Measurements from ENCODE around the gene CDYL.

CDYL gene

DNA sequence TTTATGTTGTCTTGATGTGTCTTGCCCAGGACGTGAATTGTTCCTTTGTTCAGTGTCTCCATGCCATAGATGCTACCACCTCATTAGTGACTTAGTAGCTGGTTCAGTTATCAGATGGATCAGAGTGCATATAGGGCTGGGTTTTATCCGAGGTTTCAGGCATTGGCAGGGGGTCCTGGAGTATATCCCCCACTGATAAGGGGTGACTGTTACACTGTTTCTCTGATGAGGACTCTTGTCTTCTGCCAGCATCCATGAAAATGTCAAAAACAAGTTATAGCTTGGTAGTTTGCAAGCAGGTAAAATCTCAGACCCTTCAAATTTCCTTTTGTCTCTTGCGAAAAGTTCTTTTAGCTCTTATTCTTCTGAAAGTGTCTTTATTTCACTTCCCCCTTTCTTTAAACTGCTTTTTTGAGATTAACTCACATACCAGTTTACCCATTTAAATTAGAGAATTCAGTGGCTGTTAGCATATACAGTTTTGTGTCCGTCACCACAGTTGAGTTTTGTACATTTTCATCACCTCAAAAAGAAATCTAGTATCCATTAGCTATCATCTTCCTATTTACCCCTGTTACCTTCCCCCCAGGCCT is 109.2 kb downstream of the CDYL start:
- DNase-seq, result no peak

DNA sequence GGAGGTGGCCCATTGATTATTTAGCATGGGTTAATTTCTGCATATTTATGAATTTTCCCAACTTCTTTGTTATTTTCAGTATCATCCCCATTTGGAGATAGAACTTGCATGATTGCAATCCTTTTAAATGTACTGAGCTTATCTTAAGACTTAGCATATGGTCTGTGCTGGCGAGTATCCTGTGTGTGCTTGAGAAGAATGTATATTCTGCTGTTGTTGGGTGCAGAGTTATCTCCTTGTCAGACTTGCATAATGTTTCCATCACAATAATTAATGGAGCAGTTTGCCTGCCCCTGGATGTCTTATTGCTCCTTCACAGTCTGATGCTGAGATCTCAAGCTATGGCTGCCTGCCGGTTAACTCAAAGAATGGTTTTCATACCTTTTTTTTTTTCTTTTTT is 112.6 kb downstream of the CDYL start:
- no peak for DNase-seq

DNA sequence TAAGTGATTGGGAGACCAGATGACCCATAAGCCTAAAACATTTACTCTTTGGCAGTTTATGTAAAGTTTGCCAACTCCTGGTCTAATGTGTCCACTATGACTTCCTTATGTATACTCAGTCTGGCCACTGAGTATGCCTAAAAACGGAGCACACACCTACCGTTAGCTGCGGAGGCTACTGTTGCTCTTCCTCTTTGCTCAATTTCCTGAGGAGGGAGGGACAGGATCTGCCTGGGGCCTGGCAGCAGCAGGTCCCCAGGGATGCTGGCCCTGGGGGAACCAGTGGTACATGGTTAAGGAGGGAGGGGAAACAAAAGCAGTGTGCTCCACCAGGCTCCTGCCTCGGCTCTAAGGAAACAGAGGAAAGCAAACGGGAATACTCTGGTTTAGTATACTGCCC is 113.5 kb downstream of the CDYL start:
- DNase-seq, result no peak

DNA sequence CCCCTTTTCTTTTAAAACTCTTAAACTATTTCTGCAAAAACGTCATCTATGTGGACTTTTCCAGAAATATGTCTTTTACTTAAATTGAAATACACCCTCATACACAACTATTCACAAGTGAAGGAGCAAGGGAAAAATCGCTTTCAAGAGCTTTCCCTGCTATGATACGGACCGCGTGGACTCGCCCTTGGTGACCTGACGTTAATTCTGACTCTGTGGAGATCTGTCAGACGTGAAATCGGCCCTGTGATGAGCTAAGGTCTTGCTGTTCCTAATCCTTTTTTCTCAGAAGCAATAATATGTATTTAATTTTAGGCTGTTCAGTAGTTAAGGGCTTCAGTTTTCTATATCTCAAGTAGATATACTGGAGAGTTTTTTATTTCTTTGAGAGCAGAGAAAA is 114.0 kb downstream of the CDYL start:
- DNase-seq, result no peak

DNA sequence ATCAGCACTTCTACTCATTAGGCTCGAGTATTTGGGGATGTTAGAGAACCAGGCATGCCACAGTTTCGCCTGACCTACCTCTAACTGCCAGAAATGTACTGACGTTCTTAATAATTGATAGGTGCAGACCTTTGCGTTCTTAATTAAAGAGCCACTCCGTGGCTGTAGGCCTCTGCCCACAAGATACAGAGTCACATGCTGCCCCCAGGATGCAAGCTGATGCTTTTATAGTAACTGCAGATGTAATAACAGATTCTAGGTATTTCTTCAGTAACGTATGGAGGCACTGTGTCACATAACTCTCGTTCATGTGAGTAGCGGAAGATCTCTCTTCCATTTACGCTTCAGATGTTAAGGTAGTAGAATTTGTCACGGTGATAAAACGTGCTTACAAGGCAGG is 114.4 kb downstream of the CDYL start:
- no peak for DNase-seq

DNA sequence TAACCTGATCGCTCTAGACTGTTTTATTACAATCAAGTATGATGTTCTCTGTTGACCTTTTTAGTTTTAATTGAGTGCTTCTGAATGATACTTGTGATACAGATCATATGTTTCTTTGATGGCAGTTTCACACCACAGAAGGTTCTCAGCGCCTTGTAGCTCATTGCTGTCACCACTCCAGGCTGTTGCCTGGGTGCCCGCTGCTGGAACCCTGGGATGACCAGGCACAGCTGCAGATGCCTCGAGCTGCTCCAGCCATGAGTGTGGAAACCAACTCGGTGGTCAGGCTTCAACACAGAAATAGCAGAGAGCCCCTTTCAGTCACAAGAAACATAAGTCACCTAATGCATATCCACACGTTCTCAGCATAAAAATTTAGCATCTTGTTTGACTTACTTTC is 114.9 kb downstream of the CDYL start:
- DNase-seq, result no peak

DNA sequence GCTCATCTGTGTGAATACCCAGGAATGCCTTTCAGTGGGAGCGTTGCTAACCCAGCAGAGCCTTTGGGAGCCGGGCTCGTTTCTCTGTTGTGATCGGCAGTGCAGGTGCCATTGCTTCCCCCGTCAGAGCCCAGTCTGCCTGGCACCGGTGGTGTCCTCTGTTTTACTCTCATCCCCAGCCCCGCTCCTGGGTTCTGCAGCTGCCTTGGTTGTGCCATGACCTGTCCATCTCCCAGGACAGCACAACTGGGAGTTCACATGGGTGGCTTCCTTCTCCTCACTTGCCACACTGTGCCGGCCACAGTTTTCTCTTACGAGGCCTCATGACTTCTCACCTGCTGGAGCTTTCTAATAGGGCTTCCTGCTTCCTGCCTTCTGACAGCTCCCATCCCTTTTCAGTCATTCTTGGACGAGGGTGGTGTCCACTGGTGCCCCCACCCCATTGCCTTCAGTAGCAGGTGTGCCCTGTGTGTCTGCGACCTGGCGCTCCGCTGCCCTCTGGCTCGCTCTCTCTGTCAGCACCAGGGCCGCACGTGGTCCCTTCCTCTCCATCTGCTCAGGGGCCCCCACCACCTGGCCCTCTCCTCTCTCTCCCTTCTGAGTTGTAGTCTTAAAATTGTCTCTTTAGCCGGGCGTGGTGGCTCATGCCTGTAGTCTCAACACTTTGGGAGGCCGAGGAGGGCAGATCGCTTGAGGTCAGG is 116.7 kb downstream of the CDYL start:
- DNase-seq, result no peak

DNA sequence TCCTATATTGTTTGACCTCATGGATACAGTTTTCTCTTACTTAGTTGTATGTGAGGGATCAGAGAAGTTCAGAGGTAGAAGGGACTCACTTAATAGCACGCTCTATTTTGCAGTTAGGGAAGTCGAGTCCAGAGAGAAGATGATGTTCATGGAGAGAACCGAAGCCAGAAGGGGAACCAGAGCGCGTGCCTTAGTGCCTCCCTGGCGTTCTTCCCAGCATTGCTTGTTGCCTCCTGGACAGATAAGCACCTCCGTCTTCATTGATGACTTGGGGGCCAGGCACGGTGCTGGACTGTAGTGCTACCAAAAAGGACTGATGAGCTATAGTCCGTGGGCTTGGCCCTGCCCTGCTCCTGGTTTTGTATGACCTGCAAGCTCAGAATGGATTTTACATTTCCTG is 117.8 kb downstream of the CDYL start:
- DNase-seq, result no peak

DNA sequence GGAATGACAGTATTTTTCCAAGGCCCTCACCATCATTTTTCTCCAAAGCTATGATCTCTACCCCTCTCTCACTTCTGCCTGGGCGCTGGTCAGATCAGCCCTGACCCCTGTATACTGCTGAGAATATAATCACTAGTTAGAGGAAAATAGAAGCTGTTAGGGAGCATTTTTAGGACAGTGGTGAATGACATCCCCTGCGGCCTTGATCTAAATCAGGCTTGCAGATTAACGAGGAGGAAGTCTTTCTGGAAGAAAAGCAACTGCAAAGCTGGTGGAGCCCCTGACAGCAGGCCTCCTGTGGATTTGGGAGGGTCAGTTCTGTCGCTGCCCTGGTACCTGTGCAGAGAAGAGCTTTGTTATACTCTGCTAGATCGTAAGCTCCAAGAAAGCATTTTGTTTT is 119.8 kb downstream of the CDYL start:
- no peak for DNase-seq

DNA sequence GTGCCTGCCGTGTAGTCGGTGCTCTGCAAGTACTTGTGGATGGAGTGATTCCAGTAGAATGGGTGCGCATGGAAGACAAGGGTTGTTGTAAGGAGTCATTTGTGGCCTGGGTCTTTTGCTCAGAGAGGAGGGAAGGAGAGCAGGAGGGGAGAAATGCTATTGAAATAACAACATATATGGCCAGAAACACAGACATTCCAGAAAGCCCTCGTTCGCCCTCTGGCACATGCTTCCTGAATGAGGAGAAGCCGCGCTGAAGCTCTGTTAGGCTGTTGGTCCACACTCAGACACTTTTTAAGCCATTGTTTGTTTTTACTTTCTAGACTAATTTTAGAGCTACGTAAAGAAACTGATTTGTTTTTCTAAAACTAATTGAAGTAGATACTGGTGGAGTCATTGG is 120.2 kb downstream of the CDYL start:
- no peak for DNase-seq

DNA sequence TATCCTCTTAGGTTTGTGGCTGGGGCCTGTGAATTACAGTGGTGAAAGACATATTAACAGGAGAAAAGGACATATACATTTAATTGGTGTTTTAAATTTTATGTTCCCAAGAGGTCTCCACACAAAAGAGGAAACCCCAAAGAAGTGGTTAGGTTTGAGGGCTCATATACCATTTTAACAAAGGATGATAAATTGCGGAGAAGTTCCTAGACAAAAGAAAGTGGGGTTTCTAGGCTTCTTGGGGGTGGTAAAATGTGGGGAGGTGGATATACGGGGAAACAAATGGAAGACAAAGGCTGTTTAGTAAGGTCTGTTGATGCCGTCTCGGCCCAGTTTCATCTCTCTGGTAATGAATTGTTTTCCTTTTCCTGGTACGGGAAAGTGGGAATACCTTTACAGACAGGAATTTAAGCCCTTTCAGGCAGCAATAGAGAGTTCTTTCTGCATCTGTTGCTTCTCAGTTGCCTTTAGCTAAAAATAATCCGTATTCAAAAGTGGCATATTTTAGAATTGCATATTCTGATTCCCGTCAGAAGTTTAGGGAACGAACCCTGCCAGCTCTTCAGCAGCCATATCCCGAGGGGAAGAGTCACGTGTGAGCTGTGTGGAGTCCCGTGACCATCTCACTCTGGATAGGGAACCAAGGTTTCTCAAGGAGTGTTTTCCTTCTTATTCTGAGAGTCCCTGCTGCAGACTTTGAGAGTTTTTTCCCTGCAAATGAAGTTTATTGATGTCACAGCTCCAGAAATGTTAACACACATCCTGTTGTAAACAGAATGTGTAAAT is 123.2 kb downstream of the CDYL start:
- DNase-seq, result no peak

DNA sequence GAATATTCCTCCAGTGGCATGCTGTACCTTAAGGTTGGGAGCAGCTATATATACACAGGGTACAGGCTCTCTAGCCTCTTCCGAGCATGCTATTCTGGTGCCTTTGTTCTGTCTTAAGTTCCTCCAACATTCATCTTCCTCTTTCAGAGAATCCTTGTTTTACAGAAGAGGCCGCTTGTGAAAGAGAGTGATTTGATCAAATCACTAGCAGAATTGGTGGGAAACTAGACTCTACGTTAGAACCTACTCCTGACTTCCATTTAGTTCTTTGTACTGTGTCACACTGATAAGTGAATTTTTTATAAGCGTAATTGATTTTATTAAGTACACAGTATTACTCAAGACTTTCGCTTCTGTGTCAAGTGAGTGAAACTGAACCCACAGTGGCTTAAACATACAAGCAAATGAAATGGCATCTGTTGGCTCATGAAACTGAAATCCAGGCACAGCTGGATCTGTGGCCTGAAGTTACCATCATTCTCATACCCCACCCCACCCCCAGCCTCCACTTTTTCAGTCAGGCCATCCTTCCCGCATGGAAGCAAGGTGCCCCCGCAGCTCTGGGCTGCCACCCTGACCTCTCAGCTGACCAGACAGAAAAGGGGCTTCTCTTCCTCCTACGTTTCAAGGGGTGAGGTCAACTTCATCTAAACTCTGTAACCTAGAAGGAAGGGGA is 125.3 kb downstream of the CDYL start:
- no peak for DNase-seq

DNA sequence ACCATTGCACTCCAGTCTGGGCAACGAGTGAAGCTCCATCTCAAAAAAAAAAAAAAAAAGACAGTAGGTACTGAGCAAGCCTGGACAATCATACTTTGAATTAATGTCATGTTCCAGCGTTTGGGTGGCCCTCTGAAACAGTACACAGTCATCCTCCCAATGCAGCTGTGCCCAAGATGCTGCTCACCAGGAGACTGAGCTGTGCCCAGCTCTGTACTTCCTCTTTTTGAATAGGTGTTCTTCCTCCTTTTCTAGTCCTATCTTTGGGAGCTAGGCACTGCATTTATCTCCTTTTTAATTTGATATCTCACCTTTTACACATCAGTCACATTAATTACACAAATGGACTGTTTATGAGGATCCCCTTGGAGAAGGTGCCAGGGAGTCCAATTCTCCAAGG is 126.2 kb downstream of the CDYL start:
- DNase-seq, result no peak

DNA sequence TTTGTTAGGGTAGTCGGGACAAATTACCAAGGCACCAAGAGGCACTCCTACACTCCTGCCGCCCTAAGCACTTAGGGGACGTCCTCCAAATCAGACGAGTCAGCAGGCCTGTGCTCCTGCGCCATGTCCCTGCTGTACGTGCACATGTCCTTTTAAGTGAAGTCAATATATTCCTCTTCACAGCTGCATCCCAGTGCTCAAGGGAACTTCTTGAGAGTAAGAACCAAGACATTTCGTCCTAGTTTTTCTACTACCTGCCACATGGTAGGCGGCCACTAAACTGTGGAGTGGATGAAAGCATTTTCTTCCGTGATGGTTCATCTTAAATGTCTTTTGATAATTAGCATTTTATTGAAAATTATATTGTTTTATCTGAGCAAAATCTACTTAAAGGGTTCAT is 126.9 kb downstream of the CDYL start:
- no peak for DNase-seq

DNA sequence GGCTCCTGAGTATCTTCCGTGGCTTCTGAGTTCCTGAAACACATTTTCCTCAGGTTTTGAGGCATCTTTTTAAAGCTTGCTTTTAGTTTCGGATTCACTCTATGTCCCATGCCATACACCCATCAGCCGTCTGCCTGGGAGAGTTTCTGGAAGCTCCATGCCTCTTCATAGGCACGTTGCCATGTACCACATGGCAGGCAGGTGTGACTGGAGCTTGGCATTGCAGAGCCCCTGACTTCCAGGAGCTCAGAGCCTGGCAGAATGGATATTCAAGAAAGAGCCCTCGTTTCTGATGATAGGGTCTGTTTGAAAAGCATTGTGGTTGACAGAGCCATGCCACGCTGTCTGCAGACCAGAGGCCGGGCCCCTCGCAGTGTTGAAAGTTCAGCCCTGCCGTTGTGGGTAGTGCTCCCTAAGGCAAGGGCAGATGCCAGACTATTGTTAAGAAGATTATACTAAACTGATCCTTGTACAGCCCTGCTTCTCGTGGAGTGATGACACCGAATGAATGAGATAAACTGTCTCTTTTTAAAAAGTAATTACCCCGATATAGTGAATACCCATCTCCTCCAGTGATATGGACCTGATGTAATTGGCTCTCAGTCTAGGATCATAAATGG is 127.7 kb downstream of the CDYL start:
- no peak for DNase-seq

DNA sequence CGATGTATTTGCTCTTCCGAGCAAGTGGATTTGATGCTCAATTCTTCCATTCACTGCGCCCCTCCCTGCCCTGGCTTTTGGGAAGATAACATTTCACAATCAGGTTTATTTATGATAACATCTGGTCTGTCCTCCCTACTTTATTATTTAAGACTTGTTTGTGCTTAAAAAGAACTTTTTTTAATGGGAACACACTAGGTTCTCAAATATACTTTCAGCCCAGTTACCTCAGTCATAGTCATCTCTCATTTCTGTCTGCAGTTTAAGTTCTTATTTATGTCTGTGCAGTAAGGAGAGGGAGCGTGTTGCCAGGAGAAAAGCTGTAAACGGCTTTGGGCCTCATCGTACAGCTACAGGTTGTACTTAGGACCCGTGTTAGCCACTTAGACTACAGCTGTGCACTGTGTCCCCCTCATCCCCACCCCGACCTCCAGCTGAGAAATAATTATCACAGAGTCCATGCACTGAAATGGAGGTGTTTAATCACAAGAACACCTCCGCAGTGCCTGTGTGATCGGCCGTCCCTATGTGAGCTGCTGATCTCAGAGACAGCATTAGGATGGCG is 128.3 kb downstream of the CDYL start:
- no peak for DNase-seq

DNA sequence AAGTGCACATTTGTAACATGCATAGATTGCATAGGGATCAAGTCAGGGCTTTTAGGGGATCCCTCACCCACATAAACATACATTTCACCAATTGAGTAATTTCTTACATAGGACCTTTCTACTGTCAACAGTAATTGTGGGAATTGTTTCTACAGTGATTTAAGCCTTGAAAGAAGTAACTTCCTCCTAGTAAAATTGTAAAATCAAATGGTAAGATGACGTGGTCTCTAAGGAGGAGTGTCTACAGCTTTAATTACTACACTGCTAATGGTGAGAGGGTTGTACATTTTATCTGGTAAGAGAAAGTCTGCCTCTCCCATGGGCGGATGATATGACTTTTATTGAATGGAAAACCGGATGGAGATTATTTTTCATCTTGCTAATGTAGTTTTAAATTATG is 129.6 kb downstream of the CDYL start:
- DNase-seq, result no peak

DNA sequence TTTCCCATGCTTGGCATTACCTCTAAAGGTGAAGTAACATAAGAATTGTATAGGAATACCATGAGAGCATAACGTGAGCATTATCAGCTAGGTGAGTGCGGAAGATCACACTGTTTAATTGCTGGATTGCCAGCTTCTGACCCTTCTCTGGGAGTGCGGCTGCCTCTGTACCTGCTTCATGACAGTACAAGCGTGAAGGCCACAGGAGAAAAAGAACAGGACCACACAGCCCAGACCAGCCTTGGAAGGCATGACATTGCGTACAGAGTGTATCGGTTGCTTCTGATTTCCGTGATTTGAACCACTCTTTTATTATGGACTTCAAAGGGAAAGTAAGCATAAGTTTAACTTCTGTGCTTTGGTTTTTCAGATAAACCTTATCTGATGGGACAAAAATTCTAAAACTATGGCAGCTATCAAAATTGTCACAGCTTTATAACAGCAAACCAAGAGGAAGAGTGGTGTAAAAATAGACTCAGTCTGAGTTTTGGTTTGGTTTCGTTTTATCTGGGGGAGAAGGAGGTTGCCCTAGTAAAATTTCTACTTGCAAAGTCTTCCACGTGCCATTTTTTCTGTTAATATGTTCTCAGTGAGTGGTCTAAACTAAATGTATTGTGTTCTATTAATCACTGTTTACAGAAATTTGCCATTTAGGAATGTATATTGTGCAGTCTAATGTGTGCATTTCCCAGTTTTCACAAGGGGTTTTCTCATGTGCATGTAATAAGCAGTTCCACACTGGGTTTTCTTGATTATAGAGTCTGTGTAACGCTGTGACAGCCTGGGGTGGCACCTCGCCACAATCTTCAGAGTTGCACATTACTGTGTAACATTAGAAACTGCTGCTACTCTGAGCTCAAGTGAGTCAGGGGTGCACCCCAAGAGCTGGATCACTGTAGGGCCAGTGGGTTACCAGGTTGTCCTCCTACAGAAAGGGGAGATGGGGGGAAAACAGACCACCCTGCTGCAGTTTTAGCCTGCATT is 130.4 kb downstream of the CDYL start:
- no peak for DNase-seq

DNA sequence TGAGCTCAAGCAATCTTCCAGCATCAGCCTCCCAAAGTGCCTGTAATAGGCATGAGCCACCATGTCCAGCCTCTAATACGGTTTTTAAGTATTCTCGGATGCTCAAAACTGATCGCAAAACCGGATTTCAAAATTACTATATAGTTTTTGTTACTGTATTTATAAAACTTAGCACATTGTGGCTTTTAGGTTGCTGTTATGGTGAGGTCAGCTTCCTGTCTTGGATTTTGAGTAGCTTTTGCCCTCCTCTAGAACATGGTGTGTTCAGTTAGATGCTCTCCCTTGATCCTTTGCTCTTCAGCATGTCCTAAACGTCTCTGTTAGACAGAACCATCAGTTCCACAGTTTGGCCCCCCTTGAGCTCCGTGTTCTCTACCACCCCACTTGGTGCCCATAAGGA is 131.4 kb downstream of the CDYL start:
- DNase-seq, result no peak

DNA sequence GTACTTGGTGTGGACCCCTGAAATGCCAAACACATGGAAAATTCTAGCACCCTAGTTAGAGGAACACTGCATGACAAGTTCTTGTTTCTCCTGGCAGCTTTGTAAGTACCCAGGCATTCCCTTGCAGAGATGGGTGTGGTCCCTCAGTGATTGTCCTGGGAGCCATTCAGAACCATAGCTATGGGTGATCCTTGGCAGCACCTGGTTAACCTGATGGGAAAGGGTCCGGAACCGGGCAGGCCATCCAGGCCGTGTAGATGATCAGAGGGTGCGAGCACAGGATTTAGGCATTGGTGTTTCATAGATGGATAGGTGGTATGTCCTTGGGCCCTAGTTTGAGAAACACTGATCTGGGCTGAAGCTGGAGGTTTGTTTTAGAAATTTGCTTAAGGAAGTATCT is 131.9 kb downstream of the CDYL start:
- DNase-seq, result no peak

DNA sequence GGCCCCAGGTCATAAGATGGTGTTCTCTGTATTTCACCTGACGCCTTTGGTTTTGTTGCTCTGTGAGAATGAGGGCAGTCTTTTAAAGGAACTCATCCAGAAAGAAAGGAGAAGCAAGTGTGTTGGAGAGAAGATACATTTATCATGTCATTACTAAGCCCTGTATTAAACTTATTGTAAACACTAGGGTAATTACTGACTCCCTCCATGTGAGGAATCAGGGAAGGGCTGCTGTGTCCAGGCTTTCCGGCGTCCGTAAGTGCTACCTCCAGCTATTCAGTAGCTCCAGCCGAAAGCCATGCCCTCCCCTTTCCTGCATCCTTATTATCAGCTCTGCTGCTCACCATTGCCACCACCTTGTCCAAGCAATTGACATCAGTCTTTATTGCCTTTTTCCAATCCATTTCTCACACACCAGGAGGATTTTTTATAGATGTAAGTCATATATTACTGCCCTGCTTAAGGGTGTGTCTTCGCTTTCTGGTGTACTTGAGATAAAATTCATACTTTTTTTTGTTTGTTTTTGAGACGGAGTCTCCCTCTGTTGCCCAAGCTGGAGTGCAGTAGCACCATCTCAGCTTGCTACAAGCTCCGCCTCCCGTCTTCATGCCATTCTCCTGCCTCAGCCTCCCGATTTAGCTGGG is 133.0 kb downstream of the CDYL start:
- DNase-seq, result no peak
